ENCODE results near the gene GJD4. TPM values are rescaled to one million over a fixed set of nuclear protein-coding genes. Genes with fewer than 3 reads are reported as not detected.

The GJD4 gene, protein sequence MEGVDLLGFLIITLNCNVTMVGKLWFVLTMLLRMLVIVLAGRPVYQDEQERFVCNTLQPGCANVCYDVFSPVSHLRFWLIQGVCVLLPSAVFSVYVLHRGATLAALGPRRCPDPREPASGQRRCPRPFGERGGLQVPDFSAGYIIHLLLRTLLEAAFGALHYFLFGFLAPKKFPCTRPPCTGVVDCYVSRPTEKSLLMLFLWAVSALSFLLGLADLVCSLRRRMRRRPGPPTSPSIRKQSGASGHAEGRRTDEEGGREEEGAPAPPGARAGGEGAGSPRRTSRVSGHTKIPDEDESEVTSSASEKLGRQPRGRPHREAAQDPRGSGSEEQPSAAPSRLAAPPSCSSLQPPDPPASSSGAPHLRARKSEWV
- total RNA-seq: not detected

GRCh38 chr10:35605191-35605590 is at the start of gene GJD4:
Gene GJD4, plus strand, starts transcription at chr10:35605341. Its CDS starts 227 bp downstream, at chr10:35605568.
- no peak within 1 kb of the TSS for H3K4me3 ChIP-seq
- TF ChIP-seq, protein P1, sequence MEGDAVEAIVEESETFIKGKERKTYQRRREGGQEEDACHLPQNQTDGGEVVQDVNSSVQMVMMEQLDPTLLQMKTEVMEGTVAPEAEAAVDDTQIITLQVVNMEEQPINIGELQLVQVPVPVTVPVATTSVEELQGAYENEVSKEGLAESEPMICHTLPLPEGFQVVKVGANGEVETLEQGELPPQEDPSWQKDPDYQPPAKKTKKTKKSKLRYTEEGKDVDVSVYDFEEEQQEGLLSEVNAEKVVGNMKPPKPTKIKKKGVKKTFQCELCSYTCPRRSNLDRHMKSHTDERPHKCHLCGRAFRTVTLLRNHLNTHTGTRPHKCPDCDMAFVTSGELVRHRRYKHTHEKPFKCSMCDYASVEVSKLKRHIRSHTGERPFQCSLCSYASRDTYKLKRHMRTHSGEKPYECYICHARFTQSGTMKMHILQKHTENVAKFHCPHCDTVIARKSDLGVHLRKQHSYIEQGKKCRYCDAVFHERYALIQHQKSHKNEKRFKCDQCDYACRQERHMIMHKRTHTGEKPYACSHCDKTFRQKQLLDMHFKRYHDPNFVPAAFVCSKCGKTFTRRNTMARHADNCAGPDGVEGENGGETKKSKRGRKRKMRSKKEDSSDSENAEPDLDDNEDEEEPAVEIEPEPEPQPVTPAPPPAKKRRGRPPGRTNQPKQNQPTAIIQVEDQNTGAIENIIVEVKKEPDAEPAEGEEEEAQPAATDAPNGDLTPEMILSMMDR (IDR thresholded peaks at IDR 0.05): no peak
- H3K27ac ChIP-seq: no peak within 1 kb of the TSS
- no peaks in the 10 kb centered on the region for H3K36me3 ChIP-seq
- H3K4me1 ChIP-seq: peaks cover 0 to 11% of the 10 kb centered on the region in 2 donors
- H3K9me3 ChIP-seq: peaks cover 0 to 3% of the 10 kb centered on the region in 2 donors
- H3K27me3 ChIP-seq: peaks cover 0 to 12% of the 10 kb centered on the region in 2 donors
- no peak for DNase-seq (ENCODE audit: low spot score)

DNA sequence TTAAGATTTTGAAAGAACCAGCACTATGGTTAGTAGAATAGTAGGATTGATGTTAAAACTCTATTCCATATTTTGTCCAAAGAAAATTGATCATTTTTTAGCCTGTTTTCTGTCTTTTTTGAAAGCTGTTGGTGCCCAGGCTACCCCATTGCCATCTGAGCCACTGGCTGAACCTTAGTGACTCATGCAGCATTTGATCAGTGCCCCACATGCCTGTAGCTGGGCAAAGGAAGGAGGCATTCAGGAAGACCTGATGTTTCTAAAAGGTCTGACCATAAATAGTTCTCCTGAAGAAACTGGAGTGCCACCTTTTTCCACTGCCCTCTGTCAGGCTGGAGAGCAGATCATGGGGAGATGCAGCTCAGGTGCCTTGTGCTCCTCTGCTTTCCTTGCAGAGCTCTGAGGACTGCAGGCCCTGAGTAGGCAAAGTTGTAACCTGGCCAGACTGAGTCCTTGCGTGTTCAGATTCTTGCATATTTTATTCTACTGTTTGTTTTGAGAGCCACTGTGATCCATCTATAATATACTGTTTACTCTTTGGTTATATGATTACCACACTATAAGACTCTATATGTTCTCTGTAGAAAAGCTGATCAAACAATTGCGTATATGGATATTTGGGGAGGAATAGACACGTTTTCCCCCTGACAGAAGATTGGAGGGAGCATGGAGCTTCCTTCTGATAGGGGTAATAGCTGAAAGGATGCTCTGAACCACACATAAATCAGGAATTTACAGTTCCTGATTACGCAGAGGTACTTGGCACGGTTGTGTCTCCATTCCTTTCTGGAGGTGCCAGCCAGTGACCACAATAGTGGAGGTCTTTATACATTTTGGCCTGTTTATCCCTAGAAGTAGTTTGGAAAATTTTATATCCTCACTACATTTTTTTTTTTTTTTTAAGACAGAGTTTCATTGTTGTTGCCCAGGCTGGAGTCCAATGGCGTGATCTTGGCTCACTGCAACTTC is 48.9 kb upstream of the GJD4 start:
- no peaks in the 10 kb centered on the region for H3K9me3 ChIP-seq
- TF ChIP-seq, protein P1 (IDR thresholded peaks at IDR 0.05): no peak
- no peak overlapping the region for H3K4me3 ChIP-seq
- H3K27ac ChIP-seq: no peak overlapping the region
- peaks cover 16% of the 10 kb centered on the region for H3K36me3 ChIP-seq
- peaks cover 0 to 9% of the 10 kb centered on the region in 2 donors for H3K4me1 ChIP-seq
- DNase-seq (ENCODE audit: low spot score): no peak
- no peaks in the 10 kb centered on the region for H3K27me3 ChIP-seq

GRCh38 chr10:35558276-35558675 is 46.9 kb upstream of the GJD4 start:
- Histone ChIP-seq H3K36me3 (peaks cover 8% of the 10 kb centered on the region), H3K4me3 (no peak overlapping the region), H3K4me1 (peaks cover 0 to 23% of the 10 kb centered on the region in 2 donors), H3K27ac (no peak overlapping the region), H3K27me3 (no peaks in the 10 kb centered on the region), H3K9me3 (no peaks in the 10 kb centered on the region)
- no peak for DNase-seq (ENCODE audit: low spot score)
- TF ChIP-seq, protein P1 (IDR thresholded peaks at IDR 0.05): no peak

- Histone ChIP-seq H3K4me1 (peaks cover 0 to 31% of the 10 kb centered on the region in 2 donors), H3K36me3 (no peaks in the 10 kb centered on the region), H3K27me3 (no peaks in the 10 kb centered on the region), H3K27ac (no peak overlapping the region), H3K4me3 (no peak overlapping the region), H3K9me3 (no peaks in the 10 kb centered on the region)
- no peak for DNase-seq (ENCODE audit: low spot score)
- TF ChIP-seq, protein P1 (IDR thresholded peaks at IDR 0.05): no peak
Observed at GRCh38 chr10:35559416-35559815, 45.7 kb upstream of the GJD4 start.

- peaks cover 0 to 52% of the 10 kb centered on the region in 2 donors for H3K4me1 ChIP-seq
- H3K4me3 ChIP-seq: no peak overlapping the region
- no peak for DNase-seq (ENCODE audit: low spot score)
- no peaks in the 10 kb centered on the region for H3K27me3 ChIP-seq
- TF ChIP-seq, protein P1 (IDR thresholded peaks at IDR 0.05): no peak
- peak overlapping the region; percentile 15 to 39 for H3K27ac ChIP-seq
- no peaks in the 10 kb centered on the region for H3K9me3 ChIP-seq
- H3K36me3 ChIP-seq: no peaks in the 10 kb centered on the region
Observed at GRCh38 chr10:35561715-35562114, 43.4 kb upstream of the GJD4 start.
